K562 (cell line): ENCODE results near the gene DENND10. TPM values are rescaled to one million over a fixed set of nuclear protein-coding genes. Genes with fewer than 3 reads are reported as not detected.

Source experiments
- ATAC-seq: fragments of 200-7000 bp; cut with Tn5 transposase; 3 replicates; pipeline ENCODE4 v1.9.1; 2020; ENCODE audit warnings: moderate library complexity
- BruUV-seq: library from RNA; stranded (reverse); fragments of 400-500 nt; replicated peaks from 2 replicates; lab custom pipeline; 2021; lab: Mats Ljungman, UMichigan
- CTCF ChIA-PET: fragments of 300-600 bp; formaldehyde crosslinking; extraction: SDS; loops from one replicate; lab custom pipeline; 2021; ENCODE audit warnings: low intra/inter-chr PET ratio; lab: Yijun Ruan, JAX
- POLR2A ChIA-PET: fragments of 300-600, 350-650 bp; sonication (Branson Sonifier 250); formaldehyde crosslinking; extraction: SDS; loops from one replicate; lab custom pipeline; 2021; ENCODE audit warnings: antibody characterized with exemption, inconsistent platforms; lab: Yijun Ruan, JAX
- DNase-seq, 4 experiments: peaks; one replicate each; pipeline versions ENCODE4 v3.0.0 to v3.0.0-alpha.2; 2011 to 2018; ENCODE audit warnings: low spot score in 3 of 4, mixed read lengths in 3 of 4; ENCODE audit errors: extremely low read depth in 1 of 4
- FAIRE-seq: peaks from 2 replicates; lab custom pipeline; 2011; peaks lifted over from hg19 to GRCh38; lab: Jason Lieb, UNC
- H2AFZ ChIP-seq: 2 replicates; pipeline ENCODE4 v1.6.0; 2011; ENCODE audit warnings: low read depth, low read length, control low read depth, inconsistent platforms
- H3K27ac ChIP-seq: fragments of 200-600 bp; 3 replicates; pipeline ENCODE4 v1.8.0; 2011; ENCODE audit warnings: low read depth, mild to moderate bottlenecking, control low read depth, inconsistent platforms, low read length, moderate library complexity, mixed read lengths; ENCODE audit errors: extremely low read depth
- H3K27me3 ChIP-seq, 2 experiments: fragments of 300-600 bp in 1 of 2; 2 replicates in 1 of 2; 3 replicates in 1 of 2; pipeline versions ENCODE4 v1.6.0 to v1.8.0; 2011; ENCODE audit warnings: inconsistent platforms in 2 of 2, low read length in 2 of 2, mild to moderate bottlenecking in 1 of 2, mixed read lengths in 1 of 2, moderate library complexity in 1 of 2; ENCODE audit not compliant: control insufficient read depth in 2 of 2, insufficient read depth in 2 of 2
- H3K36me3 ChIP-seq: fragments of 300-600 bp; 3 replicates; pipeline ENCODE4 v1.8.0; 2011; ENCODE audit warnings: mild to moderate bottlenecking, low read length, inconsistent platforms; ENCODE audit not compliant: control insufficient read depth, insufficient read depth
- H3K4me1 ChIP-seq, 2 experiments: fragments of 200-600 bp in 1 of 2; replicated peaks in 1 of 2; 2 replicates in 1 of 2; 3 replicates in 1 of 2; pipeline versions ENCODE4 v1.5.1 to v1.8.0; 2011; ENCODE audit warnings: inconsistent platforms in 2 of 2, low read length in 2 of 2, mild to moderate bottlenecking in 1 of 2, mixed read lengths in 1 of 2, moderate library complexity in 1 of 2; ENCODE audit not compliant: control insufficient read depth in 2 of 2, insufficient read depth in 2 of 2
- H3K4me2 ChIP-seq: 2 replicates; pipeline ENCODE4 v1.6.1; 2011; ENCODE audit warnings: low read length, control low read depth, inconsistent platforms, mixed read lengths; ENCODE audit not compliant: insufficient read depth
- H3K4me3 ChIP-seq: fragments of 200-600 bp; sonication (generic), shearing (Covaris generic); 2 replicates; pipeline ENCODE4 v1.5.1; 2016; ENCODE audit warnings: control low read depth, inconsistent platforms
- H3K79me2 ChIP-seq: fragments of 200-600 bp; 3 replicates; pipeline ENCODE4 v1.8.0; 2011; ENCODE audit warnings: low read length, inconsistent platforms; ENCODE audit not compliant: control insufficient read depth, insufficient read depth
- H3K9ac ChIP-seq, 2 experiments: 2 replicates each; pipeline versions ENCODE4 v1.6.0 to v1.6.1; 2011; ENCODE audit warnings: low read depth in 2 of 2, low read length in 2 of 2, control low read depth in 1 of 2, inconsistent platforms in 1 of 2, mild to moderate bottlenecking in 1 of 2, mixed read lengths in 1 of 2; ENCODE audit not compliant: insufficient read depth in 1 of 2
- H3K9me1 ChIP-seq: one replicate; pipeline ENCODE4 v1.6.0; 2011; ENCODE audit warnings: inconsistent platforms, mild to moderate bottlenecking, low read length, moderate library complexity; ENCODE audit not compliant: control insufficient read depth, insufficient read depth
- H3K9me3 ChIP-seq: replicated peaks from 2 replicates; pipeline ENCODE4 v1.5.1; 2011; ENCODE audit warnings: low read depth, low read length, inconsistent platforms; ENCODE audit not compliant: control insufficient read depth, insufficient read depth
- H4K20me1 ChIP-seq: replicated peaks from 2 replicates; pipeline ENCODE4 v1.6.1; 2011; ENCODE audit warnings: low read length, inconsistent platforms, mixed read lengths; ENCODE audit not compliant: control insufficient read depth, insufficient read depth
- AFF1 ChIP-seq, 2 experiments: fragments of 450-650 bp; IDR thresholded peaks; 2 replicates each; pipeline ENCODE4 v1.6.1; 2018; ENCODE audit warnings: mild to moderate bottlenecking in 2 of 2, low read depth in 1 of 2; ENCODE audit not compliant: partially characterized antibody in 2 of 2
- CBFA2T2 ChIP-seq: fragments of 450-650 bp; conservative IDR thresholded peaks from 2 replicates; pipeline ENCODE4 v1.6.1; 2017; ENCODE audit warnings: mild to moderate bottlenecking
- CTBP1 ChIP-seq: fragments of 450-650 bp; IDR thresholded peaks from 2 replicates; pipeline ENCODE4 v1.6.1; 2016; ENCODE audit warnings: borderline replicate concordance
- ELK1 ChIP-seq: sonication (generic); formaldehyde crosslinking; IDR thresholded peaks from 2 replicates; pipeline ENCODE4 v1.8.1; 2022; ENCODE audit warnings: missing genetic modification reagents
- ERF ChIP-seq: fragments of 450-650 bp; formaldehyde crosslinking; IDR thresholded peaks from 2 replicates; pipeline ENCODE4 v1.4.0; 2020; ENCODE audit warnings: mild to moderate bottlenecking, mixed read lengths
- FOSL1 ChIP-seq: fragments of 200-800 bp; sonication (Bioruptor generic); conservative IDR thresholded peaks from 2 replicates; pipeline ENCODE4 v1.6.1; 2016; ENCODE audit warnings: missing genetic modification characterization, missing compliant biosample characterization
- HNRNPLL ChIP-seq: fragments of 200-400 bp; formaldehyde crosslinking; IDR thresholded peaks from 2 replicates; pipeline ENCODE4 v1.6.1; 2017; ENCODE audit warnings: low read length, low read depth, mild to moderate bottlenecking; ENCODE audit not compliant: poor library complexity, severe bottlenecking
- KLF6 ChIP-seq: fragments of 250-450 bp; sonication (Bioruptor Pico); IDR thresholded peaks from 2 replicates; pipeline ENCODE4 v1.4.0; 2020; ENCODE audit warnings: mild to moderate bottlenecking, moderate library complexity, borderline replicate concordance
- TAF1 ChIP-seq: IDR thresholded peaks from 2 replicates; pipeline ENCODE4 v1.6.1; 2011; ENCODE audit warnings: mild to moderate bottlenecking, low read length, moderate library complexity; ENCODE audit not compliant: insufficient read depth, control insufficient read depth, severe bottlenecking; ENCODE audit errors: extremely low read depth
- TBL1XR1 ChIP-seq, 2 experiments: IDR thresholded peaks; 2 replicates each; pipeline ENCODE4 v1.6.1; 2012; ENCODE audit warnings: improper control_type of control experiment in 2 of 2, low read length in 2 of 2, mild to moderate bottlenecking in 1 of 2
- TEAD1 ChIP-seq, 2 experiments: fragments of 450-650 bp in 1 of 2; sonication (generic) in 1 of 2; formaldehyde crosslinking; IDR thresholded peaks; 2 replicates each; pipeline versions ENCODE4 v1.4.0 to v1.8.0; 2020 to 2022; ENCODE audit warnings: mild to moderate bottlenecking in 2 of 2, missing genetic modification reagents in 1 of 2
- WGBS: fragments of 100-300 bp; shearing (Covaris generic); methylation state at CpG from one replicate; pipeline ENCODE4 v1.1.6; 2016; ENCODE audit warnings: low coverage, mixed read lengths; ENCODE audit not compliant: insufficient coverage; ENCODE audit errors: missing lambda C conversion rate; 5-methylcytosine and 5-hydroxymethylcytosine counted together
- in situ Hi-C: fragments of 300-500 bp; cut with MboI; formaldehyde crosslinking; loops from 4 replicates; pipeline ENCODE4 v1.15.0; 2018; ENCODE audit warnings: inconsistent platforms, mixed read lengths
- intact Hi-C: fragments of 100-400 bp; cut with micrococcal nuclease; formaldehyde crosslinking; loops from 2 replicates; pipeline ENCODE4 v1.14.2; 2022
- polyA plus RNA-seq, 8 experiments: library from polyadenylated mRNA; depleted of rRNA in 4 of 8; stranded (reverse) in 5 of 8; unstranded in 3 of 8; fragments of >200 nt; fragmentation: Nextera tagmentation in 2 of 8; fragmentation: Illumina TruSeq in 1 of 8; extraction: Ambion mirVana in 2 of 8; extraction: Trizol in 1 of 8; gene quantifications; 2 replicates each; pipeline versions ENCODE4 v1.2.1 to v1.2.3, GENCODE V29; 2011 to 2014; ENCODE audit warnings: inconsistent platforms in 1 of 8, missing spikeins in 1 of 8
- total RNA-seq, 7 experiments: library from RNA; depleted of rRNA in 6 of 7; stranded (reverse); fragments of >200 nt in 6 of 7; fragmentation: Illumina TruSeq in 2 of 7; extraction: Trizol in 2 of 7; gene quantifications; 2 replicates each; pipeline versions ENCODE4 v1.2.1 to v1.2.3, GENCODE V29; 2011 to 2021; ENCODE audit warnings: low replicate concordance in 1 of 7
- TF ChIP-seq, protein P1 (sequence below): sonication (generic); formaldehyde crosslinking; IDR thresholded peaks from 2 replicates; pipeline ENCODE4 v1.8.0; 2022; ENCODE audit warnings: missing genetic modification reagents, mild to moderate bottlenecking, moderate library complexity, borderline replicate concordance

DENND10 gene
- total and polyA plus RNA-seq, 9 of the 15 experiments (the other 6 are each of a cell fraction or from before 2014, with no cell fraction given) = 9.4 to 20.0 (median 12.5) TPM

GRCh38 chr10:119161680-119162451, 58.0 kb downstream of the DENND10 start:
- H3K27ac ChIP-seq = peak overlapping the region; percentile 66
- TF ChIP-seq HNRNPLL = no peak
- peak; percentile 43; the same call in 1 of the 2 replicates for TF ChIP-seq CTBP1
- no peak; the same call in 1 of the 2 replicates for TF ChIP-seq CBFA2T2
- TF ChIP-seq KLF6 = no peak
- TF ChIP-seq FOSL1 = peak; percentile 45
- no peak for TF ChIP-seq ERF (CRISPR knock-in tag)
- TF ChIP-seq TAF1 = peak; percentile 33
- TF ChIP-seq AFF1 (IDR thresholded peaks at IDR 0.05; ENCODE audit: low read depth in 1 of 2, partially characterized antibody in 2 of 2) = no peak
- TF ChIP-seq TBL1XR1 (IDR thresholded peaks at IDR 0.05; ENCODE audit: low read length in 2 of 2) = peak in 1 of 2 experiments; percentile 36; a peak in 1 of 4 replicates
- TF ChIP-seq TEAD1 (CRISPR knock-in tag; IDR thresholded peaks at IDR 0.05) = peak in 1 of 2 experiments; percentile 93; a peak in 2 of 4 replicates
- TF ChIP-seq, protein P1, sequence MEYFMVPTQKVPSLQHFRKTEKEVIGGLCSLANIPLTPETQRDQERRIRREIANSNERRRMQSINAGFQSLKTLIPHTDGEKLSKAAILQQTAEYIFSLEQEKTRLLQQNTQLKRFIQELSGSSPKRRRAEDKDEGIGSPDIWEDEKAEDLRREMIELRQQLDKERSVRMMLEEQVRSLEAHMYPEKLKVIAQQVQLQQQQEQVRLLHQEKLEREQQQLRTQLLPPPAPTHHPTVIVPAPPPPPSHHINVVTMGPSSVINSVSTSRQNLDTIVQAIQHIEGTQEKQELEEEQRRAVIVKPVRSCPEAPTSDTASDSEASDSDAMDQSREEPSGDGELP (CRISPR knock-in tag) = peak; percentile 77
- no peak for TF ChIP-seq ELK1 (CRISPR knock-in tag)

More at GRCh38 chr10:119161680-119162451, 58.0 kb downstream of the DENND10 start:
- Histone ChIP-seq H3K27me3 (no peaks in the 10 kb centered on the region), H3K9ac (peak overlapping the region; percentile 46 to 75; a peak in 3 of 4 replicates), H3K9me1 (no peaks in the 10 kb centered on the region), H3K9me3 (no peaks in the 10 kb centered on the region), H4K20me1 (no peaks in the 10 kb centered on the region), H3K4me3 (no peak overlapping the region; the same call in 1 of the 2 replicates), H3K79me2 (peaks cover 40% of the 10 kb centered on the region), H3K36me3 (peaks cover 51% of the 10 kb centered on the region), H3K4me1 (peaks cover 26 to 43% of the 10 kb centered on the region in 2 experiments), H2AFZ (no peak overlapping the region), H3K4me2 (peak overlapping the region; percentile 71)
- no TSS peak for BruUV-seq
- in situ Hi-C loops = no loop called here
- ATAC-seq (peak; percentile 76), DNase-seq (peak; percentile 54 to 85 (median 62)), FAIRE-seq (peak; percentile 91)
- ChIA-PET CTCF (interaction anchor here (0.6 kb wide), 1 partner anchor 57 kb away, joined by 3 read pairs; no protein-coding TSS in a partner anchor), POLR2A (interaction anchor here (0.9 to 1.5 kb wide), 8 partner anchors 9 to 130 kb away, joined by 3 to 6 read pairs (median 4); partner anchors contain the start of gene DENND10)
- WGBS = 2% methylated on average over 11 of the region's 11 CpGs
- intact Hi-C loops = no loop called here
